Mesothelial cell of epicardium (in vitro differentiated cells): ENCODE measurements around the gene C1QL1. TPM values are rescaled to one million over a fixed set of nuclear protein-coding genes. Genes with fewer than 3 reads are reported as not detected.

ENCODE experiments used
- DNase-seq, 2 experiments: peaks; one replicate each; pipeline ENCODE4 v3.0.0; 2021; ENCODE audit warnings: low spot score in 2 of 2; ENCODE audit not compliant: unreplicated experiment in 2 of 2
- H3K27ac Mint-ChIP-seq: 2 replicates; pipeline ENCODE4 v1.8.0; 2021; ENCODE audit warnings: mixed read lengths
- H3K27me3 Mint-ChIP-seq: 2 replicates; pipeline ENCODE4 v1.8.0; 2021; ENCODE audit warnings: low read depth, mixed read lengths
- H3K36me3 Mint-ChIP-seq: 2 replicates; pipeline ENCODE4 v1.8.0; 2021; ENCODE audit warnings: mixed read lengths
- H3K4me1 Mint-ChIP-seq: 2 replicates; pipeline ENCODE4 v1.8.0; 2021; ENCODE audit warnings: mixed read lengths
- H3K4me3 Mint-ChIP-seq: 2 replicates; pipeline ENCODE4 v1.8.0; 2021; ENCODE audit warnings: mild to moderate bottlenecking, moderate library complexity, mixed read lengths
- H3K9me3 Mint-ChIP-seq: 2 replicates; pipeline ENCODE4 v1.8.0; 2021; ENCODE audit warnings: mixed read lengths
- microRNA-seq: library from miRNA; unstranded; fragments of <30 nt; microRNA quantifications from one replicate; pipeline ENCODE4 v1.2.0, GENCODE V29; 2021; ENCODE audit warnings: inconsistent platforms, mixed read lengths
- total RNA-seq: library from RNA; stranded (reverse); gene quantifications from 3 replicates; pipeline ENCODE4 v1.2.1, GENCODE V29; 2021
- TF ChIP-seq, protein P1 (sequence below): fragments of 200-600 bp; sonication (generic); IDR thresholded peaks from one replicate; pipeline ENCODE4 v1.5.0; 2021; ENCODE audit warnings: antibody characterized with exemption; ENCODE audit not compliant: unreplicated experiment

Gene C1QL1
- total RNA-seq, 1 donor from 2014 or later: 3.0 TPM

DNA sequence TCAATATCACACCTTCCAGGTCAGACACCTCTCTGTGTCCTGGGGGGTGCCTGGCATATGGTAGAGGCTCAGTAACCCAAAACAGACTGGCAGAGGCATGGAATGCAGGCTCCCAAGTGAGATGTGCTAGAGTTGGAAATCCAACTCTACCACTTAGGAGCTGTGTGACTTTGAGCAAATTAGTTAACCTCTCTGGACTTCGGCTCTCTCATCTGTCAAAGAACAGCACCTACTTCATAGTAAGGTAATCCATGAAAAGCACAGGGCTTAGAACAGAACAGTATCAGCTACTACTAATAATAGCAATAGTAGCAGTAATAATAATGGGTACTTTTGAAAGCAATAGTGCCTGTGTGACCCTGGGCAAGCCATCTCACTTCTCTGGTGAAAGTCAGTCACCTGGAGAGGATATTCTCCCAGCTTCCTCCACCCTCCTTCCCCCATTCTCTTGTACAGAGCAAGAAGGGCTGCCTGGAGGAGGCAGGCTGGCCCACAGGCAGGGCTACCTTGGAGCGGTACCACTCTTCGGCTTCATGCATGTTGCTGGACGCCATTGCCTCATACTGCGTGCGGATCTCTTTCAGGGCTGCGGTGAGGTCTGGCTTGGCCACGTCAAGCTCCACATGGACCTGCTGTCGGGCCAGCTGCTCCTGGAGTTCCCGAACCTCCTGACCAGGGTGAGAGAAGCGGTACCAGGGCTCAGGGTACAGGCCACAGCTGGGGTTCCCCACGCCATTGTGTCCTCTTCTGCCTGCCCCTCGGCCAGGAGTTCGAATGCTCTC, 55.1 kb downstream of the C1QL1 start:
- H3K27me3 Mint-ChIP-seq: peaks cover 42% of the 10 kb centered on the region
- peak overlapping the region; percentile 17 for H3K4me3 Mint-ChIP-seq

DNA sequence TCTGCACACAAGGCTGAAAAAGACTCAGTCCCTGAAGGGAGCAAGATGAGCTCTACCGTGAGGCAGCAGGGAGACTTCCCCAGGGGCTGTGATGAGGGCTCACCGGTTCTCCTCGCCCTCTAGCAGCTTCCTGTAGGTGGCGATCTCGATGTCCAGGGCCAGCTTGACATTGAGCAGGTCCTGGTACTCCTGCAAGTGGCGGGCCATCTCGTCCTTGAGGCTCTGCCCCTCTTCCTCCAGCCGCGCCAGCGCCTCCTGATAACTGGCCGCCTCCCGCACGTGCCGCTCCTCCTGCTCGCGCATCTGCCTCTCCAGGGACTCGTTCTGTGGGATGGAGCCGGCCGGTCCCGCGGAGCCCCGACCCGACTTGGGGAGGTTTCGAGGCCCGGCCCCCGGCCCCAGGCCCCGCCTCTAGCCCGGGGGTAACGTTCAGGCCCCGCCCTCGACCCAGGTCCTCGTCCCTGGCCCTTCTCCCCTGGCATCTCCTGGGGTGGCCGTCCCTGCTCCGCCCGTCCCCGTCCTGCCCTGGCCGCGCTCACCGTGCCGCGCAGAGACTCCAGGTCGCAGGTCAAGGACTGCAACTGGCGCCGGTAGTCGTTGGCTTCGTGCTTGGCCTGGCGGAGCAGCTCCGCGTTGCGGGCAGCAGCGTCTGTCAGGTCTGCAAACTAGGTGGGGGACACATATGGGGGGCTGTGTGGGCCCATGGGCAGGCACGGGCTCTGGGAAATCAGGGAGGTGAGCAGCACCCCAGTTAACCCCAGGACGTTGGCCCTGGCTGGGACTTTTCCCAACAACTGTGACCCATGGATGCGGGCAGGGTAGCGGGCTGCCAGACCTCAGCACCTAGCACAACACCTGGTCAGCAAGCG, 56.7 kb downstream of the C1QL1 start:
- TF ChIP-seq, protein P1, sequence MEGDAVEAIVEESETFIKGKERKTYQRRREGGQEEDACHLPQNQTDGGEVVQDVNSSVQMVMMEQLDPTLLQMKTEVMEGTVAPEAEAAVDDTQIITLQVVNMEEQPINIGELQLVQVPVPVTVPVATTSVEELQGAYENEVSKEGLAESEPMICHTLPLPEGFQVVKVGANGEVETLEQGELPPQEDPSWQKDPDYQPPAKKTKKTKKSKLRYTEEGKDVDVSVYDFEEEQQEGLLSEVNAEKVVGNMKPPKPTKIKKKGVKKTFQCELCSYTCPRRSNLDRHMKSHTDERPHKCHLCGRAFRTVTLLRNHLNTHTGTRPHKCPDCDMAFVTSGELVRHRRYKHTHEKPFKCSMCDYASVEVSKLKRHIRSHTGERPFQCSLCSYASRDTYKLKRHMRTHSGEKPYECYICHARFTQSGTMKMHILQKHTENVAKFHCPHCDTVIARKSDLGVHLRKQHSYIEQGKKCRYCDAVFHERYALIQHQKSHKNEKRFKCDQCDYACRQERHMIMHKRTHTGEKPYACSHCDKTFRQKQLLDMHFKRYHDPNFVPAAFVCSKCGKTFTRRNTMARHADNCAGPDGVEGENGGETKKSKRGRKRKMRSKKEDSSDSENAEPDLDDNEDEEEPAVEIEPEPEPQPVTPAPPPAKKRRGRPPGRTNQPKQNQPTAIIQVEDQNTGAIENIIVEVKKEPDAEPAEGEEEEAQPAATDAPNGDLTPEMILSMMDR: no peak
- no peak overlapping the region for H3K27ac Mint-ChIP-seq
- H3K4me1 Mint-ChIP-seq: peaks cover 2% of the 10 kb centered on the region
- H3K36me3 Mint-ChIP-seq: no peaks in the 10 kb centered on the region
- H3K27me3 Mint-ChIP-seq: peaks cover 43% of the 10 kb centered on the region
- H3K4me3 Mint-ChIP-seq: peak overlapping the region; percentile 28
- no peaks in the 10 kb centered on the region for H3K9me3 Mint-ChIP-seq
- peak in 1 of 2 experiments; percentile 60 for DNase-seq

More for the DNA sequence above, 55.1 kb downstream of the C1QL1 start:
- no peak overlapping the region for H3K27ac Mint-ChIP-seq
- TF ChIP-seq, protein P1: no peak
- H3K9me3 Mint-ChIP-seq: no peaks in the 10 kb centered on the region
- no peak for DNase-seq
- H3K4me1 Mint-ChIP-seq: peaks cover 2% of the 10 kb centered on the region
- H3K36me3 Mint-ChIP-seq: no peaks in the 10 kb centered on the region

DNA sequence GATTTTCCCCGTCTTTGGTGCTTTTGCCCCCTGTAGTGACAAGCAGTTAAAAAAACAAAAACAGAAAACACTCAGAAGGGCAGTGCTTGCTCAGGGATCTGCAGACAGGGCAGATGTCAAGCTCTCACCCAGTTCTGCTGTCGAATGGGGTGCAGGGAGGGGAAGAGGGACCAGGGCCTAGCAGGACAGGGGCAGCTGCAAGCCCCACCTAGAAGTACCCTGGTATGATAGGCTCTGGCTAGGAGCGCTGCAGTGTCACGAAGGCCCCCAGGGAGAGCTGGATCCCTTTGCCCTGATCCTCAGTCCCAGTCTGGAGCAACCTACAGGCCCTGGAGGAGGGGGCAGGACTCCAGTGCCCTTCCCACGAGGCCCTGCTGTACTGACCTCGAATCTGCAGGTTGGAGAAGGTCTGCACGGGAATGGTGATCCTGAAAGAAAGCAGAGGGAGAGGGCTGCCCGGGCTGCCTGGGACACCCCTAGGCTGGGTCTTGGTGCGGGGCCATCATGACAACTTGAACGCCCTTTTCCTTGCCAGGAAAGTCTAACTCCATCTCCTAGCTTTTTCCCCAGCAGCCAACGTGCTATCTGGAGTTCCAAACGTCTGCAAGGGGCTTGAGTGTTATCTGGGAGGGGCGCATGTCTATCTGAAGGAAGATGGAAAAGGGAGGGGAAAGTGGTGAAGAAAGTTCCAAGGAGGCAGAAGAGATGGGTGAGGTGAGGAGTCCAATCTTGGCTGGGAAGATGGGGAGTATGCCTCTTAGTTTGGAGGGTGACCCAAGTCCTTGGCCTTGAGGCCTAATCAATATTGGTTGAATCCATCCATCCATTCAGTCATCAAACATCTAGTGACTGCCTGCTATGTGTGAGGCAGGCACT, 57.6 kb downstream of the C1QL1 start:
- Mint-ChIP-seq H3K27ac (no peak overlapping the region), H3K4me1 (peaks cover 2% of the 10 kb centered on the region), H3K36me3 (no peaks in the 10 kb centered on the region), H3K4me3 (no peak overlapping the region), H3K9me3 (no peaks in the 10 kb centered on the region), H3K27me3 (peaks cover 47% of the 10 kb centered on the region)
- TF ChIP-seq, protein P1: no peak
- no peak for DNase-seq

Small RNA genes lying within 50 kb of the gene (microRNA-seq; reads per million reads assigned to microRNA genes)
- 3.8 reads per million, percentile 11 among the genes with 10 or more reads in this experiment for gene MIR6783

Other genes with a start within 250 kb of the C1QL1 start
- 8.5 to 10.1 TPM (median 9.2 TPM) in 3 replicates for gene ADAM11, start 209.3 kb downstream of the C1QL1 start, total RNA-seq
- gene GJC1, start 138.0 kb downstream of the C1QL1 start, total RNA-seq: 54.5 to 57.1 TPM (median 54.8 TPM) in 3 replicates
- 0.57 TPM in 1 of 3 replicates, not detected in the others for gene HIGD1B, start 120.4 kb downstream of the C1QL1 start, total RNA-seq
- 133 to 145 TPM (median 134 TPM) in 3 replicates for gene EFTUD2, start 68.9 kb downstream of the C1QL1 start, total RNA-seq
- gene GFAP, start 52.8 kb downstream of the C1QL1 start, total RNA-seq: not detected in 3 replicates
- 19.0 to 20.2 TPM (median 19.2 TPM) in 3 replicates for gene KIF18B, start 20.5 kb downstream of the C1QL1 start, total RNA-seq
- 83.2 to 86.0 TPM (median 83.2 TPM) in 3 replicates for gene DCAKD, start 83.3 kb upstream of the C1QL1 start, total RNA-seq
- gene NMT1, start 93.0 kb upstream of the C1QL1 start, total RNA-seq: 80.6 to 86.1 TPM (median 80.9 TPM) in 3 replicates
- gene PLCD3, start 164.2 kb upstream of the C1QL1 start, total RNA-seq: 46.6 to 54.0 TPM (median 52.6 TPM) in 3 replicates
- 17.0 to 17.4 TPM (median 17.4 TPM) in 3 replicates for gene ACBD4, start 167.4 kb upstream of the C1QL1 start, total RNA-seq
- gene HEXIM1, start 180.2 kb upstream of the C1QL1 start, total RNA-seq: 38.2 to 40.6 TPM (median 38.8 TPM) in 3 replicates
- gene HEXIM2, start 193.6 kb upstream of the C1QL1 start, total RNA-seq: 6.5 to 9.6 TPM (median 7.7 TPM) in 3 replicates